HEK293 (cell line): ENCODE results near the gene EIF2B2.

Experiments used
- CTCF ChIP-seq: fragments of 450-650 bp; formaldehyde crosslinking; IDR thresholded peaks from 2 replicates; pipeline ENCODE4 v1.5.1; 2016; ENCODE audit warnings: missing biosample characterization, missing genetic modification characterization
- ELK4 ChIP-seq: IDR thresholded peaks from 2 replicates; pipeline ENCODE4 v1.6.1; 2011; ENCODE audit warnings: mild to moderate bottlenecking, low read depth, low read length, borderline replicate concordance
- RBAK ChIP-seq: fragments of 450-650 bp; formaldehyde crosslinking; IDR thresholded peaks from 2 replicates; pipeline ENCODE4 v1.5.1; 2016; ENCODE audit warnings: missing biosample characterization, missing genetic modification characterization
- ZNF248 ChIP-seq: fragments of 450-650 bp; formaldehyde crosslinking; IDR thresholded peaks from 2 replicates; pipeline ENCODE4 v1.5.1; 2017; ENCODE audit warnings: missing biosample characterization, missing genetic modification characterization
- ZNF26 ChIP-seq: fragments of 450-650 bp; formaldehyde crosslinking; IDR thresholded peaks from 2 replicates; pipeline ENCODE4 v1.5.1; 2016; ENCODE audit warnings: missing biosample characterization, missing genetic modification characterization
- ZNF514 ChIP-seq: fragments of 450-650 bp; formaldehyde crosslinking; IDR thresholded peaks from 2 replicates; pipeline ENCODE4 v1.5.1; 2016; ENCODE audit warnings: missing biosample characterization, missing genetic modification characterization
- ZNF548 ChIP-seq: fragments of 450-650 bp; formaldehyde crosslinking; IDR thresholded peaks from 2 replicates; pipeline ENCODE4 v1.5.1; 2016; ENCODE audit warnings: missing biosample characterization, missing genetic modification characterization
- ZNF555 ChIP-seq: fragments of 450-650 bp; formaldehyde crosslinking; conservative IDR thresholded peaks from 2 replicates; pipeline ENCODE4 v1.5.1; 2017; ENCODE audit warnings: missing biosample characterization, mild to moderate bottlenecking, missing genetic modification characterization, inconsistent platforms
- ZNF747 ChIP-seq: fragments of 450-650 bp; formaldehyde crosslinking; IDR thresholded peaks from 2 replicates; pipeline ENCODE4 v1.5.1; 2016; ENCODE audit warnings: missing biosample characterization, missing genetic modification characterization

- TF ChIP-seq CTCF (tag by site-specific recombination) (no peak), ZNF514 (no peak), ZNF248 (tag by site-specific recombination) (no peak), ELK4 (no peak), RBAK (no peak), ZNF555 (tag by site-specific recombination) (no peak), ZNF747 (no peak), ZNF548 (no peak), ZNF26 (tag by site-specific recombination) (no peak)
Observed at GRCh38 chr14:75047506-75047905, 44.8 kb downstream of the EIF2B2 start.
